Endodermal cell (in vitro differentiated cells): ENCODE data around the gene INVS. TPM values are rescaled to one million over a fixed set of nuclear protein-coding genes. Genes with fewer than 3 reads are reported as not detected.
"Not testable (repeated sequence)": the region's sequence is repeated elsewhere in the genome, so short reads cannot be mapped to it uniquely, and the experiment has no call there.

ENCODE experiments used
- DNase-seq: peaks from one replicate; pipeline ENCODE4 v3.0.0-alpha.2; 2017
- H3K27ac ChIP-seq: 2 replicates; pipeline ENCODE4 v1.5.1; 2013; ENCODE audit warnings: mild to moderate bottlenecking, low read depth, low read length, moderate library complexity
- H3K27me3 ChIP-seq: 2 replicates; pipeline ENCODE4 v1.6.1; 2013; ENCODE audit warnings: mild to moderate bottlenecking, low read length, moderate library complexity; ENCODE audit not compliant: insufficient read depth, control insufficient read depth, poor library complexity, severe bottlenecking
- H3K36me3 ChIP-seq: 2 replicates; pipeline ENCODE4 v1.7.0; 2013; ENCODE audit warnings: mild to moderate bottlenecking, low read length, moderate library complexity; ENCODE audit not compliant: control insufficient read depth, insufficient read depth
- H3K4me1 ChIP-seq: one replicate; pipeline ENCODE4 v1.7.0; 2013; ENCODE audit warnings: low read length; ENCODE audit not compliant: control insufficient read depth, insufficient read depth
- H3K4me3 ChIP-seq: 2 replicates; pipeline ENCODE4 v1.5.1; 2013; ENCODE audit warnings: mild to moderate bottlenecking, low read length, moderate library complexity
- H3K9ac ChIP-seq: 2 replicates; pipeline ENCODE4 v1.6.1; 2013; ENCODE audit warnings: mild to moderate bottlenecking, low read length, moderate library complexity; ENCODE audit not compliant: poor library complexity, severe bottlenecking; ENCODE audit errors: extremely low read depth
- H3K9me3 ChIP-seq: 2 replicates; pipeline ENCODE4 v1.6.1; 2013; ENCODE audit warnings: mild to moderate bottlenecking, low read length, moderate library complexity; ENCODE audit not compliant: control insufficient read depth
- H3K27ac Mint-ChIP-seq: 2 replicates; pipeline ENCODE4 v1.8.0; 2020; ENCODE audit warnings: mixed read lengths
- H3K27me3 Mint-ChIP-seq: 2 replicates; pipeline ENCODE4 v1.8.0; 2021; ENCODE audit warnings: mild to moderate bottlenecking, mixed read lengths; ENCODE audit not compliant: insufficient read depth
- H3K36me3 Mint-ChIP-seq: 2 replicates; pipeline ENCODE4 v1.8.0; 2020; ENCODE audit warnings: low read depth, mixed read lengths
- H3K4me1 Mint-ChIP-seq: 2 replicates; pipeline ENCODE4 v1.8.0; 2020; ENCODE audit warnings: mixed read lengths
- H3K4me3 Mint-ChIP-seq: 2 replicates; pipeline ENCODE4 v1.8.0; 2020; ENCODE audit warnings: mild to moderate bottlenecking, moderate library complexity, mixed read lengths
- H3K9me3 Mint-ChIP-seq: 2 replicates; pipeline ENCODE4 v1.8.0; 2020; ENCODE audit warnings: mild to moderate bottlenecking, mixed read lengths
- CTCF ChIP-seq: fragments of 200-600 bp; sonication (generic); conservative IDR thresholded peaks from 2 replicates; pipeline ENCODE4 v1.5.0; 2021; ENCODE audit warnings: antibody characterized with exemption, mild to moderate bottlenecking
- WGBS, 2 experiments: methylation state at CpG; one replicate each; pipeline versions ENCODE4 v1.1.5 to v1.1.7; 2013; ENCODE audit warnings: missing lambda C conversion rate in 2 of 2, mixed read lengths in 1 of 2; ENCODE audit not compliant: insufficient coverage in 1 of 2, insufficient read length in 1 of 2; 5-methylcytosine and 5-hydroxymethylcytosine counted together
- total RNA-seq, 2 donors: library from RNA; stranded (reverse); fragmentation: NEBNext Ultra II Directional in 1 of 2; extraction: Animal tissue kit (Norgen Biotek cat#: 25700) in 1 of 2; gene quantifications; 2 replicates in 1 of 2; 3 replicates in 1 of 2; pipeline ENCODE4 v1.2.1, GENCODE V29; 2021

INVS gene
- total RNA-seq, 2 donors from 2014 or later: 22.8 to 26.6 TPM

DNA sequence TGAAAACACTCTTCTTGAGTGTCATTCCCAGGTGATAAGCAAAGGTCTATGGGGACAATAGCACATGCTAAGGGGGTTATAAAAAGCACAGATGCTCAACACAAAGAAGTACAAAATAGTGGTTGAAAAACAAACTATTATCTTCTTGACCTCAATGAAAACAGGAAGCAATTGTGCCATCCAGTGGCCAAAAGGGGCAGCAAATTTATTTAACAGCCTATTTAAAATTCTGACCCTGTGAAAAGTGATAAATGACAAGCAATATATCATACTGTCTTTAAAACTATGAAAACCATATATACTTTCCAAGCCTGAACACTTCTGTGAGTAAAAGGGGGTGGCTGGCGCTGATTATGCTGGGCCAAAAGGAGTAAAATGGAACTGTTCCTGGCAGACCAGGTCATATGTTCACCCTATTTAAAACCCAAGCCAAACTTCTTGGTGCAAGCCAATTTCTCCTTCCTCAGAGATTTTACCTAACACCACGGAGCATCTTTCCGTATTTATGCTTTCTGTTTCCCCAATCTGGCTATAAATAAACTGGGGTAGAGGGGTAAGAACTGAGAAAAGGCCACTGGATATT is 224.0 kb downstream of the INVS start:
- H3K9me3 ChIP-seq: no peaks in the 10 kb centered on the region
- H3K4me1 Mint-ChIP-seq: no peaks in the 10 kb centered on the region
- H3K9ac ChIP-seq: no peak overlapping the region
- peaks cover 56% of the 10 kb centered on the region for H3K36me3 Mint-ChIP-seq
- peak; percentile 71 for DNase-seq
- H3K27ac ChIP-seq: no peak overlapping the region
- H3K4me1 ChIP-seq: no peaks in the 10 kb centered on the region
- H3K4me3 ChIP-seq: no peak overlapping the region
- peaks cover 74% of the 10 kb centered on the region for H3K36me3 ChIP-seq
- peak; percentile 86 for TF ChIP-seq CTCF
- H3K4me3 Mint-ChIP-seq: no peak overlapping the region
- peak overlapping the region; percentile 74 for H3K27ac Mint-ChIP-seq
- H3K27me3 ChIP-seq: no peaks in the 10 kb centered on the region
- no peaks in the 10 kb centered on the region for H3K27me3 Mint-ChIP-seq
- no peaks in the 10 kb centered on the region for H3K9me3 Mint-ChIP-seq
- WGBS, 2 experiments: 88% methylated on average over 3 of the region's 3 CpGs; no CpG with 5 or more reads in 1 of the 2 experiments

DNA sequence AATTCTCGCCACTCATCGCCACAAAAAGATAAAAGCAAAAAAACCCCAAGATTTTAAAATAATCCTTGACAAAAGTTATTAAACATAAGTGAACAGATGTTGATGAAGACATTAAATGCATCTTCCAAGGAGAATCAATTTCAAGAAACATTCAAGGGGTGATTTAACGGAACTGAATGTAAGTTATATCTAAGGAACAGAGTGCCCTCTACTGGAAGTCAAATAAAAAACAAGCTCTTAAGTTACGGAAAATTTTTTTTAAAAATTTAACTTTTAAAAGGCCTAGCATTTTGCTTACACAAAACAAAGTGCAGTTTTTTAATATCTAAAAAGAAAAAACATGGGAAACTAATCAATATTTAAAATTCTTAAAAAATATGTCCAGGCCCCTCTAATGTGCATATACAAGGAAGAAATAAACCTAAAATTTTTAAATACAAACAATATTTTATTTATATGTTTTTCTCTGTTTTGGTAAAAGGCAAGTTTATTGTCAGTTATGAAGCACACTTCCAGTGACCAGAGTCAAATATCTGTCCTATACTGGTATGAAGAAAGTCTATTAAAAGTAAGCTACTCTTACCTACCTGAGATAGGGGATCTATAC is 225.7 kb downstream of the INVS start:
- no peaks in the 10 kb centered on the region for H3K4me1 Mint-ChIP-seq
- Histone ChIP-seq H3K4me3 (no peak overlapping the region), H3K4me1 (no peaks in the 10 kb centered on the region), H3K36me3 (peaks cover 79% of the 10 kb centered on the region), H3K9ac (no peak overlapping the region), H3K27ac (no peak overlapping the region), H3K9me3 (no peaks in the 10 kb centered on the region), H3K27me3 (no peaks in the 10 kb centered on the region)
- H3K27me3 Mint-ChIP-seq: no peaks in the 10 kb centered on the region
- H3K36me3 Mint-ChIP-seq: peaks cover 52% of the 10 kb centered on the region
- no peak for DNase-seq
- no peak overlapping the region for H3K27ac Mint-ChIP-seq
- peak; percentile 80 for TF ChIP-seq CTCF
- 75 to 87% methylated on average over 1 to 2 of the region's 4 CpGs for WGBS, 2 experiments
- H3K9me3 Mint-ChIP-seq: no peaks in the 10 kb centered on the region
- H3K4me3 Mint-ChIP-seq: no peak overlapping the region

- not testable (repeated sequence) for H3K9ac ChIP-seq, H3K27me3 ChIP-seq, H3K27ac Mint-ChIP-seq, H3K4me3 ChIP-seq, H3K4me3 Mint-ChIP-seq, DNase-seq, H3K27ac ChIP-seq, H3K4me1 ChIP-seq, H3K9me3 Mint-ChIP-seq, H3K27me3 Mint-ChIP-seq, H3K9me3 ChIP-seq
- peaks cover 65% of the 10 kb centered on the region for H3K36me3 ChIP-seq
- WGBS, 2 experiments: 94% methylated on average over 5 of the region's 5 CpGs; no CpG with 5 or more reads in 1 of the 2 experiments
- H3K36me3 Mint-ChIP-seq: peaks cover 56% of the 10 kb centered on the region
- H3K4me1 Mint-ChIP-seq: peaks cover 15% of the 10 kb centered on the region
These were observed 239.7 kb downstream of the INVS start for GRCh38 chr9:100338736-100339135.
